Measurements from ENCODE around the gene CDC123.
"Not testable (repeated sequence)": the region's sequence is repeated elsewhere in the genome, so short reads cannot be mapped to it uniquely, and the experiment has no call there.

The CDC123 gene

GRCh38 chr10:12221323-12222298 lies 25.6 kb downstream of the CDC123 start:
- no peak for TF ChIP-seq POU2F2 (IDR thresholded peaks at IDR 0.05; ENCODE audit: low read depth, low read length)
- no peak for TF ChIP-seq SPI1 (IDR thresholded peaks at IDR 0.05; ENCODE audit: low read depth, low read length)
- no peak for TF ChIP-seq PAX5 (IDR thresholded peaks at IDR 0.05; ENCODE audit: insufficient read depth, low read length, severe bottlenecking)
- no peak for TF ChIP-seq TAF1 (IDR thresholded peaks at IDR 0.05; ENCODE audit: low read depth, low read length)
- no peak for TF ChIP-seq POLR2A (IDR thresholded peaks at IDR 0.05; ENCODE audit: low read depth, low read length)
- TF ChIP-seq POLR2AphosphoS5 (IDR thresholded peaks at IDR 0.05; ENCODE audit: low read depth, low read length): no peak
- DNase-seq (ENCODE audit: insufficient read length, low spot score): no peak
- FAIRE-seq: no peak

- DNase-seq (ENCODE audit: insufficient read length, low spot score) (no peak), FAIRE-seq (no peak)
- TF ChIP-seq SPI1 (IDR thresholded peaks at IDR 0.05; ENCODE audit: low read depth, low read length): no peak
- no peak for TF ChIP-seq POLR2A (IDR thresholded peaks at IDR 0.05; ENCODE audit: low read depth, low read length)
- TF ChIP-seq TAF1 (IDR thresholded peaks at IDR 0.05; ENCODE audit: low read depth, low read length): no peak
- no peak for TF ChIP-seq POU2F2 (IDR thresholded peaks at IDR 0.05; ENCODE audit: low read depth, low read length)
- no peak for TF ChIP-seq POLR2AphosphoS5 (IDR thresholded peaks at IDR 0.05; ENCODE audit: low read depth, low read length)
- no peak for TF ChIP-seq PAX5 (IDR thresholded peaks at IDR 0.05; ENCODE audit: insufficient read depth, low read length, severe bottlenecking)
These were observed 29.5 kb downstream of the CDC123 start for GRCh38 chr10:12225444-12225843.

- not testable (repeated sequence) for DNase-seq (ENCODE audit: insufficient read length, low spot score)
These were observed 30.4 kb downstream of the CDC123 start for GRCh38 chr10:12226438-12226837.

GRCh38 chr10:12228851-12229250 lies 32.9 kb downstream of the CDC123 start:
- DNase-seq (ENCODE audit: insufficient read length, low spot score) (no peak), FAIRE-seq (no peak)
- TF ChIP-seq TAF1 (IDR thresholded peaks at IDR 0.05; ENCODE audit: low read depth, low read length): no peak

More at GRCh38 chr10:12226438-12226837, 30.4 kb downstream of the CDC123 start:
- not testable (repeated sequence) for FAIRE-seq

GRCh38 chr10:12234687-12235086 lies 38.7 kb downstream of the CDC123 start:
- not testable (repeated sequence) for FAIRE-seq; DNase-seq (ENCODE audit: insufficient read length, low spot score)

GRCh38 chr10:12235116-12235694 lies 39.2 kb downstream of the CDC123 start:
- TF ChIP-seq POLR2A (IDR thresholded peaks at IDR 0.05; ENCODE audit: low read depth, low read length) (no peak), SPI1 (IDR thresholded peaks at IDR 0.05; ENCODE audit: low read depth, low read length) (no peak), TAF1 (IDR thresholded peaks at IDR 0.05; ENCODE audit: low read depth, low read length) (no peak), POLR2AphosphoS5 (IDR thresholded peaks at IDR 0.05; ENCODE audit: low read depth, low read length) (no peak), POU2F2 (IDR thresholded peaks at IDR 0.05; ENCODE audit: low read depth, low read length) (no peak), PAX5 (IDR thresholded peaks at IDR 0.05; ENCODE audit: insufficient read depth, low read length, severe bottlenecking) (no peak)
- peak; percentile 5 for FAIRE-seq
- no peak for DNase-seq (ENCODE audit: insufficient read length, low spot score)

GRCh38 chr10:12235796-12236195 lies 39.8 kb downstream of the CDC123 start:
- FAIRE-seq: no peak
- DNase-seq (ENCODE audit: insufficient read length, low spot score): no peak
- TF ChIP-seq POU2F2 (IDR thresholded peaks at IDR 0.05; ENCODE audit: low read depth, low read length): no peak
- TF ChIP-seq TAF1 (IDR thresholded peaks at IDR 0.05; ENCODE audit: low read depth, low read length): no peak
- TF ChIP-seq PAX5 (IDR thresholded peaks at IDR 0.05; ENCODE audit: insufficient read depth, low read length, severe bottlenecking): no peak
- TF ChIP-seq POLR2A (IDR thresholded peaks at IDR 0.05; ENCODE audit: low read depth, low read length): no peak
- no peak for TF ChIP-seq POLR2AphosphoS5 (IDR thresholded peaks at IDR 0.05; ENCODE audit: low read depth, low read length)
- no peak for TF ChIP-seq SPI1 (IDR thresholded peaks at IDR 0.05; ENCODE audit: low read depth, low read length)

- DNase-seq (ENCODE audit: insufficient read length, low spot score): no peak
- no peak for TF ChIP-seq TAF1 (IDR thresholded peaks at IDR 0.05; ENCODE audit: low read depth, low read length)
- no peak for TF ChIP-seq POLR2A (IDR thresholded peaks at IDR 0.05; ENCODE audit: low read depth, low read length)
- TF ChIP-seq SPI1 (IDR thresholded peaks at IDR 0.05; ENCODE audit: low read depth, low read length): peak; percentile 22; the same call in 1 of the 2 replicates
- TF ChIP-seq PAX5 (IDR thresholded peaks at IDR 0.05; ENCODE audit: insufficient read depth, low read length, severe bottlenecking): no peak
- TF ChIP-seq POU2F2 (IDR thresholded peaks at IDR 0.05; ENCODE audit: low read depth, low read length): no peak
- FAIRE-seq: no peak
These were observed 41.6 kb downstream of the CDC123 start for GRCh38 chr10:12237265-12238220.

- DNase-seq (ENCODE audit: insufficient read length, low spot score) (no peak), FAIRE-seq (no peak)
- TF ChIP-seq POU2F2 (IDR thresholded peaks at IDR 0.05; ENCODE audit: low read depth, low read length) (no peak), TAF1 (IDR thresholded peaks at IDR 0.05; ENCODE audit: low read depth, low read length) (no peak), SPI1 (IDR thresholded peaks at IDR 0.05; ENCODE audit: low read depth, low read length) (no peak), POLR2AphosphoS5 (IDR thresholded peaks at IDR 0.05; ENCODE audit: low read depth, low read length) (no peak)
These were observed 42.8 kb downstream of the CDC123 start for GRCh38 chr10:12238821-12239220.

Data from GM12891 (cell line).